GOT3 (cell line): ENCODE results near the gene ITGA1.

ENCODE experiments used
- DNase-seq: peaks from one replicate; lab custom pipeline; 2025; ENCODE audit warnings: mixed read lengths; lab: John Stamatoyannopoulos, UW

The ITGA1 gene

GRCh38 chr5:52772668-52773067 is 15.0 kb upstream of the ITGA1 start:
- DNase-seq: no peak

- DNase-seq: no peak
Observed at GRCh38 chr5:52773342-52773741, 14.4 kb upstream of the ITGA1 start.

DNA sequence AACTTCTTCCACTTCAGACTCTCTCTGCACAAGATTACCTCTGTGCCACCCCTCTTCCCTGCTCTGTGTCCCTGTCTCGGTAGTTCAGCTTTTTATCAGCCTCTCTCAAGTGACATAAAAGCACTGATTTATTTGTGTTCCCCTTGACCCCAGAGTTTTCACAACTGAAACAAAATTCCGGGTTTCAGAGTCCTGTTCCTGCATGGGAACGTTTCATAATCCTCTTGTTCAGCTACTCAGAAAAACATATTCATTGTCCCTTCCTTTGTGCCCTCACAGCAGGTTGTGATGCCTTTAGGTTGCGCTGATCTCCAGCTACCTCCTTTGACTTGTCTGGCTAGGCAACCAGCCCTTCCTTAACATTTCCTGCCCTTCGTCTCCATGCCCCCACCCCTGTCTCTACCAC is 13.7 kb upstream of the ITGA1 start:
- DNase-seq: no peak

- DNase-seq: no peak
Observed at GRCh38 chr5:52776116-52776515, 11.6 kb upstream of the ITGA1 start.

DNA sequence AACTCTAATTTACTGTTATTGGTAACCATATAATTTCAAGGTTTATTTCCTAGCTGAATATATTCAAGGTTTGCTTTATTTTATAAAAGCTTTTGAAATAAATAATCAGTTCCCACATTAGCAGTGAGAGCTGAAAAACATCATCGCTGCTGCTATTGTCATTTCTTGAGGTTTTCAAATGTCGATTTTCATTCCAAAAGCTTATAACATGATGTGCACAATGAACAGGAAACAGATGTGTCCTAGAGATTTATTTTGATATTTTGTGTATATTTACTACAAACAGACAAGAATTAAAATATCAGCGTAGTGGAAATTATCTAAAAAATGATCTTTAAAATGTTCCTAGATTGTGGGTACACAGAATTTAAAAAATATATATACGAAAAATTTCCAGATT is 10.5 kb upstream of the ITGA1 start:
- no peak for DNase-seq

- DNase-seq: no peak
Observed at GRCh38 chr5:52778781-52779180, 8.9 kb upstream of the ITGA1 start.

DNA sequence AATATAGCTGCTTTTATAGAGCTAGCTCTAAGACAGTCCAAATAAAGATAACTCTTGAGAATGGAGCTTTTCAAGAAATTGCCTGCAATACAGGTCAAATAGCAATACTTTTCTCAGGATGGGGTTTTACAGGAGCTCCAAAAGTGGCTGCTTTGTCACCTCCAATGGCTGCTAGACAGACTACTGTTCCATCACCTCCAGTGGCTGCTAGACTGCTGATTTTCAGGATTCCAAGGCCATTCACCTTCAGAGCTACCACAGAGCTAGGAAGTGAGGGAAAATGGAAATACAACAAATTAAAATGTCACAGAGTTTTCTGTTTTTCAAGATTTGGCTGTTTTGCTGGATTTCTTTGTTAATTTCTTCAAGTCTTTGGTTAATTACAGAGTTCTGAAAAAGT is 8.5 kb upstream of the ITGA1 start:
- DNase-seq: no peak

GRCh38 chr5:52783226-52783959 is 4.3 kb upstream of the ITGA1 start:
- DNase-seq: no peak

DNA sequence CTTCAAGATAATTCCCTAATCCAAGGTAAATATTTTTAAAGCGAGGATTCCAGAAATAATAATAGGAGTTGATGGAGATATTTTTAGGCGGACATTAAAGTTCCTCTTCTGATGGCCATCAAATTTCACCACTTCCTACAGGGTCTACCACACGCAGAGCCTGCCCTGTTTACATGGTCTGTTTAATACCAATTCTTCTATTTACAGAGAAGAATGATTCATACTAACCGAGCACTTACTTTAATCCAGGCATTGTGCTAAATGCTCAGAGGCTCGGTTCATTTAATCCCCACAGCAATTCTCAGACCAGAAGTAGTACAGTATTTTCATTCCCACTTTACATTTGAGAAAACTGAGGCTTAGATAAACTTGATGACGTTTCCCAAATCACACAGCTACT is 3.0 kb upstream of the ITGA1 start:
- DNase-seq: no peak

GRCh38 chr5:52786391-52786790 is 1.3 kb upstream of the ITGA1 start:
- no peak for DNase-seq

GRCh38 chr5:52786949-52787599 is 642 bp upstream of the ITGA1 start:
- no peak for DNase-seq

DNA sequence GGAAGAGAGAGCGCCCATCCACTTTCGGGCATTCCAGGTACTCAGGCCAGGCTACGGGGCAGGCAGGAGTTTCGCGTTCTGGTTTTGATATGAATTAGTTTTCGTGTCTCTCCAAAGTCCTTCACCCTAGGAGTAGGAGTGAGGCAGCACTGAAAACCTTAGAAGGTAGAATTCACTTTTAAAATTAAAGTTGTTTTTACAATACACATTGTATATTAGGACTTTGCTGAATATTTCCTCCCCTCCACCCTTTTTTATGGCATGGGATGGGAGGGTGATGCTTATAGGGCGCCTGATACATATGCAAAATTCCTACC is 747 bp downstream of the ITGA1 start:
- DNase-seq: no peak

- no peak for DNase-seq
Observed at GRCh38 chr5:52789378-52789777, 1.7 kb downstream of the ITGA1 start.

DNA sequence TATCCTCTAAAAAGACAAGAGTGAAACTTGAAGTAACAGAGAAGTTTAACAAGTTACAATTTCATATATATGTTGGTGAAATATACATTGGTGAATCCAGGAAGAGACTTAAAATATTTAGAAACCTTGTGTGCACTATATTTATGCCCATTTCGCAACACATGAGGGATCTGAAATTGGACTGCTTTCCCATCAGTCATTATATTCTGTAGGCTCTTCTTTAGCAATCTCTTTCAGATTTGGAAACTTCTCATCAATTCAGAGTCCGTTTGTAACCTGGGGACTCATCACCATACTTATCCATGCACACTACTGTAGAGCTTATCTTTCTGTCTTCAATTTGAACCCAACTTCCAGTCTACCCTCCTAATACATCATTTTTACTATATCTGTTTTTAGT is 2.1 kb downstream of the ITGA1 start:
- DNase-seq: no peak

DNA sequence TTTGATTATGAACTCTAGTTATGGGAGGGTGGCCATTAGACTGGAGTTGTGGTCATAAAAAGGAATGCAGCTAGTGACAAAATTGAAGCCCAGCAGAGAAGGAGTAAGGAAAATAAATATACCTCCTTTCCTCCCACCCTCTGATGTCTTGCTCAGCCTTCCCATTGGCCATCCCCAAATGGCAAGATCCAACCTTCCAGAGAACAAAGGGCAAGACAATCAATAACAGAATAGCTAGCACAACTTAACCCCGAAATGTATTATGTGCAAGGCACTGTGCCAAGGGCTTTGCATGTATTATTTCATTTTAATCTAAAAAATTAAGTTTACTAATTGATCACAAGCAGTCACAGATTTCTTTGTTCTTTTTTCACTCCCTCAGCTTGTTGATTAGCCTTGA is 3.6 kb downstream of the ITGA1 start:
- no peak for DNase-seq

GRCh38 chr5:52794519-52794918 is 6.8 kb downstream of the ITGA1 start:
- no peak for DNase-seq

DNA sequence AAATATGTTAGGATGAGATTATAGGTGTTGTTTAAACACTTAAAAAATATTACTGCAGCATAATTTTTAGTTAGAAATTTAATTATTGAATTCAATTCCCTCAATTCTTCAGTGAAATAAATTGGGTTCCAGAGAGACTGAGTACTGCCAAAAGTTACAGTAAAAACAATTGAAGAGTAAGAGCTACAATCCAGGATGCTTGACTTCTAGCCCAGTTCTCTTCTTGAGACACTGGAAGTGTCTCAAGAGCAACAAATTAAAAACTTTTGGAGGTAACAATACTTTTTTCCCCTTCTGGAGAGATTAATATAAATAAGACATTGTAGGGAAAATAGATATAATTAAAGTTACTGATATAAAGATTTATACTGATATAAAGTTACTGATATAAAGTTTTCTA is 8.3 kb downstream of the ITGA1 start:
- DNase-seq: no peak

DNA sequence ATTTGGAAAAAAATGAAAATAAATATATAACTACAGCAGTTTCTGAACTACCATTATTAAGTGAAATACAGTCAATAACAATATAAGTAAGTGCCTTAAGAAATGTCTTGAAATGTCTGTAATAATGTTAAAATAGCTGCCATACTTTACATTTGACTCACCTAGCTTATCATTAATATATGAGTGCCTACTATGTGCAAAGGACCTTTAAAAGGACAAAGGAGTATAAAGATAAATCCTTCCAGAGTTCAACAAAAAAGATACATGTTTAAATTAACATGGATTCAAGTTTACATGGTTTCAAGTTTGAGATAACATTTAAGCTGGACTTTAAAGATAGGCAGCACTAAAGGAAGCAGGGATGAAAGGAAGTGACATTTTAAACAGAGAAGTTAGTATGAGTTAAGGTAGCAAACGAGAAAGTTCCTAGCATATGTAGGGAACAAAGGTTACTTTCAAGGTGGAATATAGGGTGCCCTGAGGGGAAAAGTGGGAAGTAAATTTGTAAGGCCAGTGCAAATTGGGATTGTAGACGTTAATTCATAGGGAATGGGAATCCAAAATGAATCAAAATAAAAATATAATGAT is 8.9 kb downstream of the ITGA1 start:
- no peak for DNase-seq

- no peak for DNase-seq
Observed at GRCh38 chr5:52798938-52799337, 11.2 kb downstream of the ITGA1 start.

- no peak for DNase-seq
Observed at GRCh38 chr5:52799358-52799982, 11.8 kb downstream of the ITGA1 start.

DNA sequence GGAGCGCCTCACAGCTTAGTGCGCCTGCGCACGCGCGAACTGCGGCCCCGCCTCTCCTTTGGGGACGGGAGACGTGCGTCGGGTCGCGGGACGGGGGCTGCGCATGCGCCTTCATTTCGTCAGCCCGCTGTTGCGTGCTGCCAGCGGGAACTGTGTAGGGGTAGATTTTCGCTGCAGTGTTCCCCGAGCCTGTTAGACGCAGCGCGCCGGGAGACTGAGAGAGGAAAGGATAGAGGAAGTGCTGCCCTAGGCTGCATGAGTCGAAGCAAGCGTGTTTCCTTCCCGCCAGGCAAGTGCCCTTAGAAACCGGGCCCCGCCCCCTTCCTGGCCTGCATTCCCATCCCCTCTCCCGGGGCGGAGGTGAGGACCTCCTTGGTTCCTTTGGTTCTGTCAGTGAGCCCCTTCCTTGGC is 12.3 kb downstream of the ITGA1 start:
- peak; percentile 76 for DNase-seq

GRCh38 chr5:52800394-52801213 is 12.9 kb downstream of the ITGA1 start:
- peak; percentile 39 for DNase-seq
